SHP77 treated with DMSO at 0.1 percent for 48 hours (cell line): ENCODE measurements around the gene CDH13.

Source experiments
- DNase-seq: peaks from one replicate; lab custom pipeline; 2025; lab: John Stamatoyannopoulos, UW

CDH13 gene

GRCh38 chr16:83176802-83177201, 550.0 kb downstream of the CDH13 start:
- no peak for DNase-seq

GRCh38 chr16:83185902-83186301, 559.1 kb downstream of the CDH13 start:
- no peak for DNase-seq

GRCh38 chr16:83187405-83187804, 560.6 kb downstream of the CDH13 start:
- DNase-seq = no peak

- no peak for DNase-seq
Measured at GRCh38 chr16:83196796-83197195, 570.0 kb downstream of the CDH13 start.

GRCh38 chr16:83197450-83197849, 570.7 kb downstream of the CDH13 start:
- no peak for DNase-seq

GRCh38 chr16:83198977-83199376, 572.2 kb downstream of the CDH13 start:
- no peak for DNase-seq

GRCh38 chr16:83200005-83200779, 573.4 kb downstream of the CDH13 start:
- DNase-seq = no peak

- DNase-seq = no peak
Measured at GRCh38 chr16:83201748-83202147, 575.0 kb downstream of the CDH13 start.

- no peak for DNase-seq
Measured at GRCh38 chr16:83205896-83206295, 579.1 kb downstream of the CDH13 start.

GRCh38 chr16:83206426-83206825, 579.7 kb downstream of the CDH13 start:
- DNase-seq = no peak

GRCh38 chr16:83211711-83212110, 584.9 kb downstream of the CDH13 start:
- no peak for DNase-seq

- DNase-seq = no peak
Measured at GRCh38 chr16:83212301-83212841, 585.6 kb downstream of the CDH13 start.

- DNase-seq = no peak
Measured at GRCh38 chr16:83214671-83215070, 587.9 kb downstream of the CDH13 start.

GRCh38 chr16:83215406-83216001, 588.7 kb downstream of the CDH13 start:
- DNase-seq = no peak

- DNase-seq = no peak
Measured at GRCh38 chr16:83219285-83219684, 592.5 kb downstream of the CDH13 start.

- no peak for DNase-seq
Measured at GRCh38 chr16:83220066-83220465, 593.3 kb downstream of the CDH13 start.

- no peak for DNase-seq
Measured at GRCh38 chr16:83224642-83225041, 597.9 kb downstream of the CDH13 start.

GRCh38 chr16:83227336-83227735, 600.6 kb downstream of the CDH13 start:
- DNase-seq = no peak

GRCh38 chr16:83231729-83232128, 605.0 kb downstream of the CDH13 start:
- DNase-seq = no peak

- DNase-seq = no peak
Measured at GRCh38 chr16:83233153-83233552, 606.4 kb downstream of the CDH13 start.

GRCh38 chr16:83238949-83239691, 612.4 kb downstream of the CDH13 start:
- no peak for DNase-seq

- DNase-seq = no peak
Measured at GRCh38 chr16:83244057-83244456, 617.3 kb downstream of the CDH13 start.

GRCh38 chr16:83245061-83245460, 618.3 kb downstream of the CDH13 start:
- no peak for DNase-seq
